ENCODE results near the gene KCNF1.

Gene KCNF1

DNA sequence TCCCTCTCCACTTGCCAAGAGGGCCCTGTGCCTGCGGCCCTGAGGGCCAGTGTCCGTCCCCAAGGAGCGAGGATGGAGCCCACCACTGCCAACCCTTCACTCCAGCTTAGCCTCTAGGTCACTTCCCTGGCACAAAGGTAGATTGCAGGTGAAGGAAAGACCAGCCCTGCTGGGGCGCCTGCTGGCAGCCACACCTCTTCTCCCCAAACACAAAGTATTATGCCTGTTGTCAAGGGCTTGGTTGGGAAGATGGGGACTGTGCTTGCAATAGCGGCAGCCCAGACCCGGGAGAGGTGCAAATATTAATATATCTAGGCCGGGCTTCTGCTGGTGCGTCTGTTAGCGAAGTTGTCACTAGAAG lies 7.7 kb downstream of the KCNF1 start:
- DNase-seq (ENCODE audit: low read depth): no peak

DNA sequence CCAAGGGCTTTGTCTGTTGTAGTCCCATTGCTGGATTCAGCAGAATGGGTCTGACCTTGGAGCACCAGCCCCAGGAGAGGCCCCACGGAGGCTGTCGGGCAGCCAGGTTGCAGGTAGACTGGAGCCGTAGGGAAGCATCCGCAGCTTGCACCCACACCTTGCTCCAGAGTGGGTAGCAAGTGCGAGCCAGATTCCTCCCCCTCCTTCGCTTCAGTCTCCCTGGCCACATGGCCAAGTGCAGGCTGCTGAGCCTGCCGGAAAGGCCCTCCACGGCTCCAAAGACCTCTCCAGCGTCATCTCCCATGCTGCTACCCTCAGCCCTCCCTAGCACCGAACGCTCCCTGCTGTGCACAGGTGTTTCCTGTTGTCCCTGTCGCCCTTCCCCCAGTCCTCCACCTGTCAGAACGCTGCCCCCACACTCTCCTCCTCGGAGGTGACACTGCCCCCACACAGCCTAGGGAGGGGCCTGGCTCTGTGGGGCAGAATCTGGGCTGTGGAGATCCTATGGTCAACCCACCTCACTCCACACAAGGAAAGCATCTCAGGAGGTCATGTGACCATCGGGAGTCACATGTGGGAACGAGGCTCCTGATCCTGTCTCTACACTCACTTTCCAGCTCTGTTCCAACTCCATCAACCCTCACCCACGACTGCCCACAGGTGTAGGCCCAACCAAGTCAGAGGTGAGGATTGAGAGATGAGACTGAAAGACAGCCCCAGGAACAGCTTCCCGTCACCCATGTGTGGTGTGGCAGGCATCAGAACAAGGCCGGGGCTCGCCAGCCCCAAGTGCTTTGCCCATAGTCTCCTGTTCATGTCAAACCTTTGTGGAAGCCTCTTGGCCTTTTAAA lies 8.3 kb downstream of the KCNF1 start:
- no peak for DNase-seq (ENCODE audit: low read depth)

DNA sequence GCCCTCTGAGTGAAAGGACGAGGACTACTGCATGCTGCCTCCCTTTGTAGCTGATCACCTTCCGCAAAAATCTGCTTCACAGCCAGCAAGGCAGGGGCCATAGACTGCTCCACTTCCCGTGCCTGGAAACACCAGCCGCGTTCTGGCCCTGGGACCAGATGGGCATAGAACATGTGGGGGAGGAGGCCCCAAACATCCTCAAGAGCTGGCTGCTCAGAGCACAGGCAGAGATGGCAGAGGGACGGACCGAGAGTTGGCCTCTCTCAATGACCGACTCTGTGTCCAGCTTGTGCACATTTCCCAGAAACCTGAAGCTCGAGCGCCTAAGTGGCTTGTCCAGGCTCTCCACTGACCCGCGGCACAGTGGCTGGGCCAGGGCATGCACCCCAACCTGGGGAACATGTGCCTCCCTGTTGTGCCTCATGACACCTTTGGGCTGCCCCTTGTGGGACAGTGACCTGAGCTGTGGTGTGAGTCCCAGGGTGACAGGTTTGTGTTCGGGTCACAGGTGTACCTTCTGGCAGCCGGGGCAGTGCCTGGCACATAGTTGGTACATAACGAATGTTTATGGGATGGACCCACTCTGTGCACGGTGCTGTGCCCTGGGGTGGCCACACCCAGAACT lies 9.1 kb downstream of the KCNF1 start:
- no peak for DNase-seq (ENCODE audit: low read depth)

DNA sequence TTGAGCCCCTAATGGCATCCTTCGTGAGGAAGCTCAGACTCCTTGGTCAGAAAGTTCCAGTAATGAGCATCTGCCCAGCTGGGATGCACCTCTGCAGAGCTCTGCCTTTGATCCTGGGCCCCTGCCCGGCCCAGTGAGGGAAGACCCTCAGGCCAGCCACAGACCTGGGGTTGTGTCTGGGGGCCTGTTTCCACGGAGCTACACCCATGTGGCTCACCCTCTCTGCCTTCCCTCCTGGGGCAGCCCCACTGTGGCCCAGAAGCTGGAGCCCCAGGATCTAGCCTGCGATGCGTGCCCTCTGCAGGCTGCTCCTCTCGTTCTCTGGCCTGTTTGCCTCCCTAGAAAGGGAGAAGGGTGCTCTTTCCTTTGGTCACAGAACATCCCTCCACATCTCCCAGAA lies 9.8 kb downstream of the KCNF1 start:
- DNase-seq (ENCODE audit: low read depth): no peak

DNA sequence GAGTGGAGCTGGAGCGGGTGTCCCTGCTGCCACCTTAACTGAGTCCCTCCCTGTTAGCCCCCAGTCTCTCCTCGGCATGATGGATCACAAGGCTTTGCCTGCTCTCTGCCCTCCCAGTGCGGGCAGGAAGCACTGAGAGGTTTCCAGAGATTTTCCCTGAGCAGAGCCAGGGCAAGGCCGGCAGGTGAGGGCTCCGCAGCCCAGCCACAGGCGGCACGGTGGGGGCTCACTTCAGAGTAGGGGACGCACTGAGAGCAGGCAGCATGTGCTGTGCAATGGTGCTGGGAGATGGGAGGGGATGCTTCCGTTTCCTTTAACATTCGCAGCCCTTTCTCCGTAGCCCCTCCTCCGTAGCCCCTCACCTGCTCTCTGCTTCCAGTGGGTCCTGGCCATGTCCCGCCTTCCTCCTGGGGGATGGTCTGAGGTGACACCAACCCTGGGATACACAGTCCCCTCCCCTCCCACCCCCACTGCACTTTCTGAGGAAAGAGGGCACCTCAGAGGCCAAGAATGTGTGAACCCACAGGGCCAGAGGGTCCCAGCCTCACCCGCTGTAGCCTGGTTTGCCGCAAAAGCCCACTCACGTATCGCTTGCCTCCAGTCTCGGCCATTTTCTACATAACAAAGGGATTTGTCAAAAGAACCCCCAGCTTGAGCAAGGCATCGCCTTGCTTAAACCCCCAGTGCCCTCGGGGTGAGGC lies 10.7 kb downstream of the KCNF1 start:
- DNase-seq (ENCODE audit: low read depth): no peak

DNA sequence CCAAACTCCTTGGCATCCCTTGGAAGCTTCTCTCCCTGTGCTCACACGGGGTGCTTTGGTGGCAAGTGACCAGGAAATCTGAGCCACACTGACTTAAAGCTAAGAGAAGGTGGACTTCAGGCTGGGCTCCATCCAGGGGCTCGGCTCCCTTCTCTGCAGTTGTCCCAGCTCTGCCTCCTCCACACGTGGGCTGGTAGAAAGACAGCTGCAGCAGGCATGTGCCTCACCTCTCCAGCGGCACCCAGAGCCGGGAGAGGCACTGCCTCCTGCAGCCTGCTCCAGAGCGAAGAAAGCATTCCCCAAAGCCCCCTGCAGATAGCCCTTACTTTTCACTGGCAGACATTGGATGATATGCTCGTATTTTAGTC lies 11.3 kb downstream of the KCNF1 start:
- no peak for DNase-seq (ENCODE audit: low read depth)

DNA sequence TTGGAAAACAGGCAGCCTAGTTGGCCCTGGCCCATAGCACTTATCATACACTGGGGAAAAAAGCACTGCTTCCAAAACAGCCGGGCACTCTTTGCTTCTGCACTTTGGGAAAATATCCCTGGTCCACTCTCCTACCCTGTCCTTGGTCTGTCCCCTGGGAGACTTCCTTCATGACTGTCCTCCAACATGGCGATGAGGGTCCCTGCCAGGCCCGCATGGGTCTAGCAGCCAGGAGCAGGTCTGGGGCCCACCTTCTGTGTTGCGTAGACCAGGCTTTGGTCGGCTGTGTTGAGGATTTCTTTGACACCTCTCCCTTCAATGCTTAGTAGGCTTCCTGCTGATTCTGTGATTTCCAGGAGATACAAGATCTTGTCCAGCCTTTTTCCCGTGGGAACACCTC lies 12.2 kb downstream of the KCNF1 start:
- no peak for DNase-seq (ENCODE audit: low read depth)

DNA sequence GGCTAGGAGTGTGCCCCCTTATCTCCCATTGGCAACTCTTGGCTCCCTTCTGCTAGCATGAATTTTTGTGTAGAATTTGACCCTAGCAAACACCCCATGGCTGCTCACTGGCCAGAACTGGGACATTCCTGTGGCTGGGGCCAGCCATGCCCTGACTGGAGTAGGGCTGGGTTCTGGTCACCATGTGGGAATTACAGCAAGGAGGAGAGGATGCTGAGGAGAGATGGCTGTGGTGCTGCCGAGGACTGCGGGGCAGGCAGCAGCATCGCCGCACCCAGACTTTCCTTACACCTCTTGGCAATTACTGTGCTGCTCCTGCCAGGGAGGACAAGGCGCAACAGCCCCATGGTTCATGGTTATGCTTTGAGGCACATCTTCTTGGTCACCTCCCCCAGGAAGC lies 12.7 kb downstream of the KCNF1 start:
- no peak for DNase-seq (ENCODE audit: low read depth)

DNA sequence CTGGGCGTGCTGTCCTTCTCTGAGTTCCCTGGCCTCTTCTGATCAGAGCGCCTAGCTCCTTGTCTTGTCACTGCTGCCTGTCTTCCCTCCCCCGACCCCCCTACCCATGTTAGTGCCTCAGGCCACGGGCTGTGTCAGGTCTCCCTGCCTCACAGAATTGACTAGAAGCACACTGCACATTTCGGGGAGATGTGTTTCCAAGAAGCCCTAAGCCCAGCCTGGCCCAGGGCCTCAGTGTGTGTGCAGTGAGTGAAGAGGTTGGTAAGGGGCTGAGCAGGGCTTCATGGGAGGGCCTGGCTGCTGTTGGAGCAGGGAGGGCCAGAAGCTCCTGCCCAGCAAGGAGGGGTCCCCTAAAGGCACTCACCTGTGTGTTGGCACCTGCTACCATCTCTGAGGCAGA lies 13.1 kb downstream of the KCNF1 start:
- DNase-seq (ENCODE audit: low read depth): no peak

DNA sequence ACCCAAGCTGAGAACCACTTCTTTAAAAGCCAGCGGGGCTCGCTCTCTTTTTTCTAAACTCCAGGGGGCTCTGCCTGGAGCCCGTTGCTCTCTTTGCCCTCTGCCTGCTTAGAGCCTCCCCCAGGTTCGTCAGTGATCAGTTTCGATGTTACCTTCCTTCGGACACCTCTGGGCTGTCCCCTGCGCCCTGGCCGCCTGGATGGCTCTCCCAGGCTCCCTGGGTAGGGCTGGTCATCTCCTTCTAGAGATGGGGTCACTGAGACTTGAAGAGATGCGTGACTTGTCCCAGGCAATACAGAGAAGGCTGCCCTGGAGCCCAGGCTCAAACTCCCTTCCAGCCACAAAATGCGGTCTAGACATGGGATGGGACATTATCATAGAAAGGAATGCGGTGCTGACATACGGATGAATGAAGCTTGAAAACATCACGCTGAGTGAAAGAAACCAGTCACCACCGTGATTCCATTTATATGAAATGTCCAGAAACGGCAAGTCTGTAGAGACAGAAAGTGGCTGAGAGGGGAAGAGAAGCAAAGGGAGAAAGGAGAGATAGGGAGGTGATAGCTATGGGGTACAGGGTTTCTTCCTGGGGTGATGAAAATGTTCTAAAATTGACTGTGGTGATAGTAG lies 14.6 kb downstream of the KCNF1 start:
- no peak for DNase-seq (ENCODE audit: low read depth)

DNA sequence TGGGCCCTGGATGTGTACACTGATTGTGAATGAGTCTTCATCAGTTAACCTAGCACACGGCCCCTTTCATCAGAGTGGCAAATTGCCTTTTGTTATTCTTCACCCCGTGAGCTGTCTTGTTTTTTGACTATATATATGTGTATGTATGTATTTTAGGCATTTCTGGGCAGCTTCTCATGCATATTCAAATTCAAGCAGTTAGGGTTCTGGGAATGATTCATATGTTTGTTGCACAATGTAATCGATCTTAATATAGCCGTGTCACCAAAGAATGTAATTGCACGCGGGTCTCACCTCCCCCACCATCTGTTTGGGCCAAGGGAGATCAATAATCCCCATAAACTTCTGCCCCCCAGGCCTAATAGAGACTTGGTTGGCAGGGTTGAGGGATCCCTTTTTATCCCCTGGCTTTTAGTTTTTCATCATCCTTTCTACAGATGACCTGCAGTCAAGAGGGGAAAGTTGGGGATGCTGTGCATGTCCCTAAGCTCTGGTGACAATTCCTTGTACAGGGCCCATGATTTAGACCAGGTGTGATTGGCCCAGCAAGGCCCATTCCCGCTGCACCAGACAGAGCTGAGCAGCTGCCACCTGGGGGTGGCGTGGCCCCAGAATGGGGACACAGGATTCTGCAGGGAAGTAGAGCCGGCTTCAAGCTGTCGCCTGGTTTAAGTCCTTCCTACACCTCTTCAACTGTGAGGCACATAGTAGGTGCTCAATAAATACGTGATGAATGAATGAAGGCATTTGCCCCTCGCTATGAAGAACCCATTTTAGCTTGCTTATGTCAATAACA lies 19.2 kb downstream of the KCNF1 start:
- peak; percentile 24 for DNase-seq (ENCODE audit: low read depth)

DNA sequence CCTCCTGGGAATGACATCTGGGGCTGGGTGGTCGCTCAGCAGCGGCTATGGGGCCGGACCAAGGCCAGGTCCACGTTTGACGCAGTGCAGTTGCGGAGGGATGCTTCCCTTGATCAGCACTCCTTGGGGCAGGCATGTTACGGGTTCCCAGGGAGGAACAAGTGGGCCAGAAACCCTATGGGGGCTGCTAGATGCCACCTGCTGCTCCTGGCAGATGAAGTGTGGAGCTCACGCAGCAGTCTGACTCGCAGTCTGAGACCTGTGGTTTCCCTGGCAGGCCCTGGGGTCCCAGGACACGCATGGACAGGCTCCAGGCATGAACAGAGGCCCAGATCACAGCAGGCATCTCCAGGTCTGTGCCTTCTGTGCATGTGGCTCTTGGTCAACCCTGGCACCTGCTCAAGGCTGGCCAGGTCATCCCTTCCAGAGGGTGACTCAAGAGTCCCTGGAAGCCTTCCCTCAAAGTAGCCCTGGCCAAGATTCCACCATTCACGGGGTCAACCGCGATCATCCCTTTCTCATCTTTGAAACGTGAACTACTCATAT lies 20.0 kb downstream of the KCNF1 start:
- peak; percentile 86 for DNase-seq (ENCODE audit: low read depth)

DNA sequence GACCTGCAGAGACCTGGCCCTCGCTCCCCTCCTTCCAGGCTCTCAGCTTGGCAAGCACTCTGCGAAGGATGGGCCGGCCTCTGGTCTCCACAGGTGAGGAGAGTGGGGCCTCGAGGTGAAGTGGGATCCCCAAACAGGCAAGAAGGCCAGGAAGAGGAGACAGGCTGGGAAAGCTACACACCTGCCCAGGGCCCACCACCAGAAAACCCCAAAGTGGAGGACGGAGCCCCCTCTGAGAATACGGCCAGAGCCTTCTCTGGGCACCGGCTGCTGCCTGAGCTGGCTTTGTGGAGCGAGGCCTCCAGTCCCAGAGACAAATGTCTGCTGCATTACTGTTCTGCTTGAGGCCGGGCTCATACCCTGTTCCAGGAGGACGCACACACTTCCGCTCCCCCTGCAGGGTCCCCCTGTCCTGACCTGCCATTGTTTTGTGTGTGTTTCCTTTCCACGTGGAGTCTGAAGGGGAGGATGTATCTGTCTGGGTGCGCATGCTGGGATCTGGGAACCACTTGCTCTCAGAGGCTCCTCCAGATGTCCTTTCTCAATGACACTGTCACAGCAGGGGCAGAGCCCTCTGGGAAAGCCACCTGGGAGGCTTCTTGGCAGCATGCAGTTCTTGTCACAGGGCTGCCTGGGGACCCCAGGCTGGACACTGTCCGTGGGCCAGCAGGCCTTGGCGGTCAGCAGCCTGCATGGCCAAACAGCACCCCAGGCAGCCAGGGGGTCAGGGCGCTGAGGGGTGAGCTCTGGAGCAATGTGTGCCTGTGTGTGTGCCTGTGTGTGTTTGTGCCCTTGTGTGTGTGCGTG lies 20.8 kb downstream of the KCNF1 start:
- DNase-seq (ENCODE audit: low read depth): no peak

DNA sequence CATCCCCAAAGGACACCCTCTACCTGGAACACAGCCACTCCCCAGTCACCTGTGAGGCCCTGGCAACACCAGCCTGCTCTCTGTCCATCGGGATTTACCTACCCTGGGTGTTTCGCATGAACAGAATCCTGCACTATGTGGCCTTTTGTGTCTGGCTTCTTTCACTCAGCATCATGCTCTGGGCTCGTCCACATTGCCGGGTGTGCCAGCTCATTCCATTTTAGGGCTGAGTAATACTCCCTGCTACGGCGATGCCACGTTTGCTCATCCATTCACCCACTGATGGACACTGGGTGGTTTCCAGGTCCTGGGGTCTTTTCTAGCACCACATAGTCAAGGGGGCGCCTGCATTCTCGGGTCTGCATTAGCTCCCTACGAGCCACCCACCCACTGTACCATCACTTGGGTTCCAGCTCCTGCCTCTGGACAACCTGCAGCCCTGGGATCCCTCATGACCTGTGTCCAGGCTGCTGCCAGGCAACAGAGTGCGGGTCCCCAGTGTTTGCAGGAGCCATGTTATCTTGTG lies 22.0 kb downstream of the KCNF1 start:
- no peak for DNase-seq (ENCODE audit: low read depth)

DNA sequence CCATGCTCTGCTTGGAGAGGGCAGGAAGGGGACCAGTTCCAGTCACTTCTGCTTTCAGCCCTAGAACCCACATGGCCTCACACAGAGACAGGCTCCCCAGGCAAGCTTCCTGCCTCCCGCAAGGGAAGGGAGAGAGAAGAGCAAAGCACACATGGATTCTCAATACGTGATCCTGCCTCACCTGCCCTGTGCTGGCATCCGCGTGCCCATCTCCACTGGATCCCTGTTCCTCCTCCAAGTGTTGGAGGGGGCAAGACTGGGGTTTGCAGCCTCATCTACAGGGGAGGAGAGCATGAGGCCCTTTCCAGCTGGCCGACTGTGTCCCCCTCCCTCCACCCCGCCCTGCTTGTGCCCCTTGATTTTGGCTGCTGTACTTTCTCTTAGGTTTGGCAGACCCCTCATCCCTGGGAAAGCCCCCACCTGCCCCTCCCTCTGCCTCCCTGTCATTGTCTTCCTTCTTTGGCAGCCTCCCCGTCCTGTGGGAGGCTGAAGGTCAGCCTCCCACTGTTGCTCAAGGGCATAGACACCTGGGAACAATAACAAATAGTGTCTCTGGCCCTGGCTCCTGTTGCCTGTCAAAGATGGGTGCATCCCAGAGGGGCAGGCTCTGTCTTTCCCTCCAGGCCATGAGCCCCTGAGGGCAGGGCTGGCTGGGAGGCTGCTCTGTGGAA lies 22.7 kb downstream of the KCNF1 start:
- DNase-seq (ENCODE audit: low read depth): no peak

DNA sequence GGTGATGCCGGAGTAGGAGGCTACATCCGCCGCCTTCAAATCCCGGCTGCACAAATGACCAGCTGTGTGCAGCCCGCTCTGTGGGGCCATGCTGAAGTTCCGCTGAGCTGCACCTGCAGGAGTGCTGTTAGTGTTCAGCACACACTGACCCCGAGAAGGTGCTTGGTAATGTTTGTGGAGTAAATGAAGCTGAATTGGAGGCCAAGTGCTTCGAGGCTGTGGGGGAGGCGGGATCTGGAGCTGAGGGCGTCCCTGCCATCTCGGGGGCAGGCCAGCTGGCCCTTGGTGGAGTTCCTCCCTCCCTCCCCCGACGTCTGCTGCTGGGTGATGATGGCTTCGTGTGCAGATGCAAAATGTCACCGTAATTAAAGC lies 23.2 kb downstream of the KCNF1 start:
- no peak for DNase-seq (ENCODE audit: low read depth)

DNA sequence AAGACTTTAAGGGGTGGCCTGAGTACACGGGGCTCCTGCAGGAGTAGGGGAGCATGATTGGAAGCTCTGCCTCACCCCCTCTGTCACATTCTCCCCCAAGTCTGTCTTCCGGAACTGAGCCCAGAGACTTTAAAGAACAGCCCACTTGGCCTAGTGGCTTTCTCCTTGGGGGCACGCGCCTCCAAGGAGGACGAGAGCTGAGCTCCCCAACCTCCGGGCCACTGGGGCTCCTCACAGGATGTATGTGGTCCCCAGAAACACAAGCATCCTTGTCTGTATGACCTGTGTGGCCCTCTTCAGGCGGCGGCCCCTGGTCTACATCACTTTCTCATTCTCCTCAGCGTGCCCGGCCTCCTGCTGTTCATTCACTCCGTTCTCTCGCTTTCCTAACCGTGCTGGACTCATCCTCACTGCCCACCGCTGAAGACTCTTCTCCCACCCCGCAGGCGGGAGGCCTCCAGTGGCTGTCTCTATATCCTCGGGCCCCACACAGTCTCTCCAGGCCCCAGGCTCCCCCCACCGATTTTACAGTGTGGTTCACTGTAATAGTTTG lies 23.7 kb downstream of the KCNF1 start:
- DNase-seq (ENCODE audit: low read depth): no peak

DNA sequence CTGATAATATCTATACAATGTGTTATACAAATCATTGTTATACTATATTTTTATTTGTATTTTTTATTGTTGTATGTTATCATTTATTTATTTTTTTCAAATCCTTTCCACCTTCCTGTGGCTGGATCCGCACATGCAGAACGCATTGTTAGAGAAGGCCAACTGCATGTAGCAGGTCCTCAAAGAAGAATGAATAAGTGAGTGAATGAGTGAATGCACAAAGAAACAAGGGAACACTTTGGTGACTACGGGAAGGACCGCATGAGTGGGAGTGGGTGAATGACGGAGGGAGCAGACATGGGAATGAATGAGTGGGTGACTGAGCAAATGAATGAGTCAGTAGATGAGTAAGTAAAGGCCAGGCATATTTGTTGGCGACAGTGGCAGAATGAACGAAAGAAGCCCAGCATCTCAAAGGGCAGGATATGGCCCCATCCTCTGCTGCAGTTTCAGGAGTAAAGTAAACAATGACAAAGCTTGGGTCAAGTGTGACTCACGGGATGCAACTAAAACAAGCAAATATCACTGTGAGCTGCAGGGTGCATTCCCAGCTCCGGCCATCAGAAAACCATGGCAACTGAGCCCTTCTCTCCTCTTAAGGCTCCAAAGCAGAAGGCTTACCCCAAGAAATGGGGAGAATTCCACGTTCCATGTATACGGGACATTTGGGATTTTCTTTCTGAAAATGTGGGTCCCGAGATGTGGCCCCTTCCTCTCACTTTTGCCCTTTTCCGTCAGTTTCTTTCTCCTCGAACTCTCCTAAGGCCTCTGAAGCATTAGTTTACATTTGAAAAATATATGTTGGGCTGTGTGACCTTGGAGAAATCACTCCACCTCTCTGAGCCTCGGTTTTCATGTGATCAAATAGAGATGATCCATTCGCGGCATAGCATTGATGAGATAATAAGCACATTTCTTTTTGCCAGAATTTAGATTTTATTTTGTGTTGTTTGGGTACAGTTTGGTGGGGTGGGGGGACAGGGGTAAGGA lies 24.5 kb downstream of the KCNF1 start:
- DNase-seq (ENCODE audit: low read depth): peak; percentile 94

DNA sequence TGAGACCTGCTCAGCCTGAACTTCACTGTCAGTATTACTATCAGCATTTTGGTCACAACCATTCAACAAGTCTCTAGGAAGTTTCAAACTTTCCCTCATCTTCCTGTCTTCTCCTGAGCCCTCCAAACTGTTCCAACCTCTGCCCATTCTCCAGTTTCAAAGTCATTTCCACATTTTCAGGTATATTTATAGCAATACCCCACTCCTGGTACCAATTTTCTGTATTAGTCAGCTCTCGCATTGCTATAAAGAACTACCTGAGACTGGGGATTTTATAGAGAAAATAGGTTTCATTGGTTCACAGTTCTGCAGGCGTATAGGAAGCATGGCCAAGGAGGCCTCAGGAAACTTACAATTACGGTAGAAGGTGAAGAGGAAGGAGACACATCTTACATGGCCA lies 27.3 kb downstream of the KCNF1 start:
- no peak for DNase-seq (ENCODE audit: low read depth)

All from fibroblast of gingiva (primary cell).